Renal pelvis (tissue), 4 donors: ENCODE data around the gene CNN2. TPM values are rescaled to one million over a fixed set of nuclear protein-coding genes. Genes with fewer than 3 reads are reported as not detected.
"Not testable (repeated sequence)": the region's sequence is repeated elsewhere in the genome, so short reads cannot be mapped to it uniquely, and the experiment has no call there.

Experiments
- DNase-seq: peaks from one replicate; pipeline ENCODE4 v3.0.0-alpha.2; 2013
- polyA plus RNA-seq, 3 donors: library from polyadenylated mRNA; unstranded; fragments of 120-200 nt; gene quantifications; one replicate each; pipeline ENCODE4 v1.2.1, GENCODE V29; 2013; ENCODE audit not compliant: insufficient read length in 3 of 3

Gene CNN2
- polyA plus RNA-seq, 3 donors, result 171 to 183 (median 174) TPM

DNA sequence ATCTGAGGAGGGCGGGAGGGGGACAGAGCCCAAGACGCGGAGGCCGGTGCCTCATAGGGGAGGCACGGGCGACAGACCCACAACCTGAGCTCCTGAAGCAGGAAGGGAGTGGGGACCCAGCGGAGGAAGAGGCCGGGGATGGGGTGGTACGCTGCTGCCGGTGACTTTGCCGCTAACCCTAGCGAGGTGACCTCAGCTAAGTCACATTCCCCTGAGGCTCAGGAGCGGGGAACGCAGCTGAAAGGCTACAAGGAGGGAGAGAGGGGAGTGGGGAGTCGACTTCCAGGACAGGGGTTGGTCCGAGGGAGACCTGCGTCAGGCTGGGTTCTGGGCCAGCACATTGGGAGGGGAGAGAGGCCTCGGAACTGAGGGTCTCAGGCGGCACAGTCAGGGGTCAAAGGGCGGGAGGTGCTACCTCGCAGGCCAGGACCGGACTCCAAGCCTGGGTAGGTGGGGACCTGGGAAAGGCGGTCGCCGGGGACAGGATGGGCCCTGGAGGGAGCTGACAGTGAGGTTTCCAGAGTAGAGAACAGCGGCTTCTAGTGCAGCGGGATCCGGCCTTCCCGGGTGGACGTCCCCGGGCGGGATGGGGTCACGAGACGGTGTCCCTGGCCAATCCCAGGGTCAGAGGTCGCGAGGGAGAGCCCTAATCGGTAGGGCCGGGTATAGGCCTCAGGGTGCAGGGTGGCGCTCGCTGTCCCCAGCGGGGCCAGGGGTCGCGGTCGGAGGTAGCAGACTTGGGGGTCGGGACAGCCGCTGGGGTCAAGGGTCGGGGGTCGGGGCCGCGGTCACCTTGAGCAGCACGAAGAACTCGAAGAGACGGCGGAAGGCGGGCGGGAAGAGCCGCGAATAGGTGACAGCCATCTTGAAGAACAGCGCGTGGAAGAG is 6.2 kb upstream of the CNN2 start:
- no peak for DNase-seq

DNA sequence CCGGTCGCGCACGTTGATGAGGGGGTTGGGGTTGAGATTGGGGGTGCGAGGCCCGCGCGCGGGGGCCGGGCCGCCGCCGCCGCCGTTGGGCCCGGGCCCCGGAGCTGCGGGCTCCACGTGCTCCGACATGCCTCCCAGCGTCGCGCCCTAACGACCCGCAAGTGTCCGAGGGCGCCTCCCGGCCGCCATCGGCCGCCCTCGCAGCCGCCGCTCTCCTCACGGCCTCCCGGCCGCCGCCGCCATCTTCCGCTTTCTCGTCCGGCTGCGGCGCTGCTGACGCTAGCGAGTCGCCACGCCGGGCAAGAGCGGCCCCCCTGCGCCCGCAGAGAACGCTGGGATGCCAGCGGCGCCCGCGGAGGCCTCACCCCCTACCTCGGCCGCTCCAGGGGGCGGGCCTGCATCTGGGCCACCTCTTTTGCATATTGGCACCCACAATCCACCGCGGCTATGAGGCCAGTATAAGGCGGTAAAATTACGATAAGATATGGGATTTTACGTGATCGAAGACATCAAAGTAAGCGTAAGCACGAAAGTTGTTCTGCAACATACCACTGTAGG is 5.5 kb upstream of the CNN2 start, which contains the start of gene TMEM259:
Gene TMEM259, minus strand, starts transcription at position 256 of the 558 bp plus-strand sequence. Its CDS starts 127 bp downstream, at position 129.
- DNase-seq, result peak; percentile 97

DNA sequence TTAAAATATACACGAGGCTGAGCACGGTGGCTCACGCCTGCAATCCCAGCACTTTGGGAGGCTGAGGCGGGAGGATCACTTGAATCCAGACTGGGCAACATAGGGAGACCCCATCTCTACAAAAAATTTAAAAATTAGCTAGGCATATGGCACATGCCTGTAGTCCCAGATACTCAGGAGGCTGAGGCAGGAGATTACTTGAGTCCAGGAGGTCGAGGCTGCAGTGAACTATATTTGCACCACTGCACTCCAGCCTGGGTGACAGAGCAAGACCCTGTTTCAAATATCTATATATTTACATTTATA is 2.6 kb upstream of the CNN2 start:
- DNase-seq, result not testable (repeated sequence)

DNA sequence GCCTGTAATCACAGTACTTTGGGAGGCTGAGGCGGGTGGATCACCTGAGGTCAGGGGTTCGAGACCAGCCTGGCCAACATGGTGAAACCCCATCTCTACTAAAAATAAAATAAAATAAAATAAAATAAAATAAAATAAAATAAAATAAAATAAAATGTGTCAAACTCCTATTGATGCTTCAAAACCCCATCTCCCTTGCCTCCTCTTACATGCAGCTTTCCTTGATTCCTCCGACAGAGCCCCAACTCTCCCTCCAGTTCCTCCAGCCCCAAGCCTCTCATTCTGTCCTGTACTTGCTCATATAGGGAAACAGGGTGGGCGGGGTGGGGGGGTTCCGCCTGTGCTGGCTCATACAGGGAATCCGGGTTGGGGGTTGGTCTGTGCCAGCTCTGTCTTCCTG is 1.3 kb upstream of the CNN2 start:
- not testable (repeated sequence) for DNase-seq

DNA sequence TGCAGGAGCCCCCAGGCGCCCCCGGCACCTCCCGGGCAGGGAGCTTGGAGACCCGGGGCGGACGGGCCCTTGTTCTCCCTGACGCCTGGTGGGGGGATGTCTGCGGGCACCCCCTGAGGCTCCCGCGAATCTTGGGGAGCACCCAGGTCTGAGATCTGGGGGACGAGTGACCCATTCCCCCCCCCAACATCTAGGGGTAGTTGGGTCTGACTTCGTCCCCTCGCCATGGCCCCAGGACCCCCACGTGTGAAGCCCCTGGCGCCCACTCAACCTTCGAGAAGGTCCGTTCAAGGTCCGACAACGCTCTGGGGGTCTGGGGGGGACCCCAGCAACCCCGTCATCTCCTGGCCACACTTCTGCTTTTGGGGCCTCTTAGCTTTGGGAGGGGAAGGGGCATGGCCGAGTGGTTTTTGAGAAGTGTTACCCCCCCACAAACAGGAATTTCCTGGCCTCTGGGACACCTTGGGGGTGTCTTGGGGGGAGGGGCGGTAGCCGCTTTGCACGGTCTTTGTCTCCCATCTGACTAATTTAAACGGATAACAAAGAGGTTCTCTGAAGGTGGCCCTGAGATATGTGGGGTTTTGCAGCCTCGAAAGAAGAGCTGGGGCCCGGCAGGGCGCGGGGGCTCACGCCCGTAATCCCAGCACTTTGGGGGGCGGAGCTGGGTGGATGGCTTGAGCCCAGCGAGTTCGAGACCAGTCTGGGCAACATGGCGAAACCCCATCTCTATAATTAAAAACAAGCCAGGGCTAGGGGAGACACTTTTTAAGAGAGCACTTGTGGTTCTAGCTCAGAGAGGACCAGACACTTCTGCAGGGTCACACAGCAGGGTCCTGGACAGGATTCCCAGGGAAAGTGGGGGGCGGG is 608 bp downstream of the CNN2 start:
- no peak for DNase-seq

DNA sequence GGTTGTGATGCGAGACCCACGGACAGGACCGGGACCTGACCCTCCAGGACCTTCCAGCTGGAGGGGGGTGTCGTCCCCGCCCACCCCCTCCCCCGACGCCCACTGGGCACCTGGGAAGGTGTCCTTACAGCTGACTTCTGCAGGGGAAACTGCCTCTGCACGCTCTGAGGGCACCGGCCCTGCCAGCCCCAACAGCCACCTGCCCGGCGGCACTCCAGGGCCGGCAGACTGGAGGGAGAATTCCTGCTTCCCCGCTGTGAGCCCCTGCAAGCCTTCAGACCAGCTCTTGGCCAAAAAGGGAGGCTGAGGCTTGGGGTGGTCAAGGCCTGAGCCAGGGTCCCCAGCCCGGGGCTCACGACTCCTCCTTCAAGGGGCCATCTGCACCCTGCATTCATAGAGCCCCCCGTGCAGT is 1.2 kb downstream of the CNN2 start:
- DNase-seq, result no peak

DNA sequence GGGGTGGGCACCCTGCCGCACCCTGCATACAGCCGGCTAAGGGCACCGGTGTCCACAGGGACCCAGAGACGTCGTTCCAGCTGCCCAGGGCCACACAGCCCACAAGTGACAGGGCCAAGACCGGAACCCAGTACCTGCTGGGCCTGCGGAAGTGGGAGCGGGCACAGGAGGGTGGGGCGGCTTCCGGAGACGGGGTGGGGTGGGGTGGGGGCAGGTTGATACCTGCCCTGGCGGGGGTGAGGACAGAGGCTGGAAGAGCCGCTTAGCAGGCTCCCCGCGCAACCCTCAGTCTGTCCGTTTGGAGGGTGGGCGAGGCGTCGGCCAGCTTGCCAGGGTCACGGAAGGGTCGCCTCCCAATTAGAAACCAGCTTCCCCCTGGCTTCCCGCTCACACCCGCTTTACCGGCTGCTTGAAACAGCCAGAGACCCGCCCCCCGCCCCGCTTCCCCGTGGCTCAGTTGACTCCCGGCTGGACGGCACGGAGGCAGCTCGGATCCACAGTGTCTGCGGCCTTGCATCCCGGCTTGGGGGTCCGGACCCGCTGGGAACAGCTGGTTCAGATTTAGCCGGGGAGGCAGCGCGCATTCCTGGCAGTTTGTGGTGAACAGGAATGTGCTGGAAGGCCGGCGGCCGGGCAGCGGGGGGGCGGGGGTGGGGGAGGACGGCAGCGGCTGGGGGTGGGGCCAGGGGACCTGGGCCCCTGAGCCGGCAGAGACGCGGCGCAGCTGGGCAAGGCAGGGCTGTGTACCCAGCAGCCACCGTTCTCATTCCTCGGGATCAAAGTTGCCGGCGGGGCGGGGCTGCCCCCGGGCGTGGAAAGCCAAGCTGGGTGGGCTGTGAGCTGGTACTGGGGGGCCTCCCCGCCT is 1.9 kb downstream of the CNN2 start:
- peak; percentile 92 for DNase-seq

DNA sequence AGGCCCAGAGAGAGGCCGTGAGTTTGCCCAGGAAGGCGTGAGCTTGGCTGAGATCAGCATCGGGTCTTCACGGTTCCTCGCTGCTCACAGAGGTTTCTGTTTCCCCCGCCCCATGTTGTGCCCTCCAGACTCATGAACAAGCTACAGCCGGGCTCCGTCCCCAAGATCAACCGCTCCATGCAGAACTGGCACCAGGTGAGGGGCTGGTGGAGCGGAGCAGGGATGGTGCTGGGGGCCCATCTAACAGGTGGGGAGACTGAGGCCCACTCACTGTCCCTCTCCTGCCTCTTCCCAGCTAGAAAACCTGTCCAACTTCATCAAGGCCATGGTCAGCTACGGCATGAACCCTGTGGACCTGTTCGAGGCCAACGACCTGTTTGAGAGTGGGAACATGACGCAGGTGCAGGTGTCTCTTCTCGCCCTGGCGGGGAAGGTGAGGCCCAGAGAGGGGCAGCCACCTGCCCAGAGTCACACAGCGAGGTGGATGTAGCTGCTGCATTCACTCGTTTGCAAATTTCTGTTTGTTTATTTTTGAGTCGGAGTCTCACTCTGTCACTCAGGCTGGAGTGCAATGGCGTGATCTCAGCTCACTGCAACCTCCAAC is 6.0 kb downstream of the CNN2 start:
- DNase-seq, result no peak

DNA sequence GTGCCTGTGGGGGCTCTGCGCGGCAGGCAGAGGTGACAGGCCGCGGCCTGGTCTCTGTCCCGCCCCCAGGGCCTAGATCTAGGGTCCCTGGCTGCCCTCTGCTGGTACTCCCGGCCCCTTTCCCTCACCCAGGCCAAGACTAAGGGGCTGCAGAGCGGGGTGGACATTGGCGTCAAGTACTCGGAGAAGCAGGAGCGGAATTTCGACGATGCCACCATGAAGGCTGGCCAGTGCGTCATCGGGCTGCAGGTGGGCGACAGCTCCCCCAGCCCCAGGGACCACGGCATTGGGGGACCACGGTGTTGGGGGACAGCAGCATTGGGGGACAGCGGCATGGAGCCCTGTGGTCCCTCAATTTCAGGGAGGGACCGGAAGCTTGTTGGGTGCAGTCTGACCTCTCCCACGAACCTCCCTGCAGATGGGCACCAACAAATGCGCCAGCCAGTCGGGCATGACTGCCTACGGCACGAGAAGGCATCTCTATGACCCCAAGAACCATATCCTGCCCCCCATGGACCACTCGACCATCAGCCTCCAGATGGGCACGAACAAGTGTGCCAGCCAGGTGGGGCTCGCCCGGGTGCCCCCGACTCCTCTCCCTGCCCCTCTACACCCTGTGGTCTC is 9.7 kb downstream of the CNN2 start:
- DNase-seq, result no peak

DNA sequence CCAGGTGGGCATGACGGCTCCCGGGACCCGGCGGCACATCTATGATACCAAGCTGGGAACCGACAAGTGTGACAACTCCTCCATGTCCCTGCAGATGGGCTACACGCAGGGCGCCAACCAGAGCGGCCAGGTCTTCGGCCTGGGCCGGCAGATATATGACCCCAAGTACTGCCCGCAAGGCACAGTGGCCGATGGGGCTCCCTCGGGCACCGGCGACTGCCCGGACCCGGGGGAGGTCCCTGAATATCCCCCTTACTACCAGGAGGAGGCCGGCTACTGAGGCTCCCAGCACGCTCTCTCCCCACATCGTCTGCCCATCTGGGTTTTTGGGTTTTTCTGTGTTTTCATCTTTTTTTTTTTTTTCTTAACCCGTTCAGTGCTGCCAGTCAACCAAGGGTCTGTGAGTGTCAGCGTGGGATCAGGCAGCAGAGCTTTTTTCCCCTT is 11.2 kb downstream of the CNN2 start:
- no peak for DNase-seq

DNA sequence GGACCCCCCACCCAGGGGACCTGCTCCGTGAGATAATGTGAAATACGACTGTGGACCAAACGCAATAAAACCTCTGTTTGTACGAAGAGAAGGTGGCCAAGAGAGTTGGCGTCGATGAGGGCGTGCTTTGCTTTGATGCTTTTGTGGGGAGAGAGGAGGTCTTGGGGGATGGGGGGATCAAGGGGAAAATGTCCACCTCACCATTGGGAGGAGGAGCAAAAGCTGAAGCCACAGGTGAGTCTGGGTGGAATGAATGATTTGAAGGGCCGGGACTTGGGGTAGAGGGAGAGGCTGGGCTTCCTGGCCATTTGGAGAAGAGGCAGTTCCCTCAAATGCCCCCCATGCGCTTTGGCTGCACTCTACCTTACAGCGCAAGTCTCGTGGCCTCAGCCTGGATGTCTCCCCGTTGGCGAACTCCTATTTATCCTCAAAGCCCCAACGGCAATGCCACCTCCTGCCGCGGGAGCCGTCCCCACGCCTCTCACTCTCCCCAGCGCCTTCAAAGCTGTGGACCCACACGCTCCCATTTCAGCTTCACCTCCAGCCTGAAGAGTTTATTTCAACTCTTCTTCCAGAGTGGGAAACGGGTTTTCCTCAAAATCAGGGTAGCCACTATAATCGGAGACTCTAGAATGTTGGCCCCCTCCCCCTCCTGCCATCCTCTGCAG is 12.7 kb downstream of the CNN2 start:
- DNase-seq, result no peak

DNA sequence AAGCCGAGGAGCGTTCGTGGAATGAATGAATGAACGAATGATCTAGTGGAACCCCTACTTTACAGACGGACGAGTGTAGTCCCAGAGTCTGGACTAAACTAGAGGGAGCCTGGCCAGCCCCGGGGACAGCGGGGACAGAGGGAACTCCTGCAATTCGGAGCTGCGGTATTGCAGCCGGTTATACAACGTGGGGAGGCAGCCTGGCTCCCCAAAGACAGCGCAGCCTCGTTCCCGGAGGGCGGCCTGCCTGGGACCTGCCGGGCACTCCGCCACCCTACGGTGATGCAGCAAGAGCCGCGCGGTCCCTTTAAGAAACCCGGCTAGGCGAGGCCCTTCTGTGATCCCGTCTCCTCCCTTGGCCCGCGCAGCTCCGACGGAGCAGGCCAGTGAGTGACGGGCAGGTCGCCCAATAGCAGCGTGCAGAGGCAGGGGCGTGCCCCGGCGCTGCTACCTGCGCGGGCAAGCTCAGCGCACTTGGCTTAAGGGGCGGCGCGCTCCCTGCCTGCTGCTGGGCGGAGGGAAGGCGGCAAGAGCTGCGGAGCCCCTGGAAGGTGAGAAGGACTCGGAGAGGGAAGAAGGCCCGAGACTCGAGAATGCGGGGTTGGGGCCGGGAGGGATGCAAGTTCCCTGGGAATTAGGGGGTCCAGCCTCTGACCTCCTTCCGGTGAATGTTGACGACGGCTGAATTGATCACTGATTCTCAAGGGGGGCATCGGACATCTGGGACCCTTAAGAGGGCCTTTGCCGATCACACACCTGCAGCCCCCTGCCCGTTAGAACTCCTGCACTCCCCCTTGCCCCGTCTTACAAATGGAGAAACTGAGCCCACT is 13.5 kb downstream of the CNN2 start, which contains the start of gene ABCA7:
Gene ABCA7, plus strand, starts transcription at position 462 of the 830 bp plus-strand sequence. CDS start 1,255 bp downstream, outside the sequence.
- peak; percentile 96 for DNase-seq

DNA sequence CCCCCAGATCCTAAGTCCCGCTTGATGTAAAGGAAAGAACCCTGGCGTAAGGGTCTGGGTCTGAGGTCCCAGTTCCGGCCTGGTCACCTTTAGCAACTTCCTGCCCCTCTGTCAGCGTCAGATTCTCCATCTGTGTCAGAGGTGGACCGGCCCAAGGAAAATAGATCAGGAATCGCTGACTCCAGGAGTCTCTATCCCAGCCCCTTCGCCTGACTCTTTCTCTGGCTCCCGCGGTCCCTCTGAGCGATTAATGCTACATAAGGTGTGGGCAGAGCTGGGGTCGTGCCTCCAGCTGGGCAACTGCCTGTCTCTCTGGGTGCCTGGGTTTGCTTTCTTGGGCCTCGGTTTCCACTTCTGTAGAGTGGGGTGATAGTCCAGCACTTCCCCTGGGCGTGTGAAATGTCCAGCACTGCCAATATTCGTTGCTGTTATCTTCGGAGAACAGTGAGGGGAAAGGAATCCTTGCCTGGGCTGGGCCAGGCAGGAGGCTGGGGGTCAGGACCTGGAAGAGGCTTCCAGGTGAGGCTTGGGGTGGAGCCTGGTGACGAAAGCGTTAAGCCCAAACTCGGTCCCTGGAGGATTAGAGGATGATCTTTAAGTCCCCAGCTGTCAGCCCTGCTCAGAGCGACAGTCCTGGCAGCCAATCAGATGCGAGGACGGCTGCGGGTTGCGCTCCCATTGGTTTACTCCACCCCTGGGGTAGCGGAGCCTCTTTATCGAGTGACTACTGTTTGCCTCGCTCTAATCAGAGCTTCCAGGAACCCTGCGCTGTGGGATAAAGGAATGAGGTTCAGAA is 14.3 kb downstream of the CNN2 start:
- DNase-seq, result peak; percentile 86

DNA sequence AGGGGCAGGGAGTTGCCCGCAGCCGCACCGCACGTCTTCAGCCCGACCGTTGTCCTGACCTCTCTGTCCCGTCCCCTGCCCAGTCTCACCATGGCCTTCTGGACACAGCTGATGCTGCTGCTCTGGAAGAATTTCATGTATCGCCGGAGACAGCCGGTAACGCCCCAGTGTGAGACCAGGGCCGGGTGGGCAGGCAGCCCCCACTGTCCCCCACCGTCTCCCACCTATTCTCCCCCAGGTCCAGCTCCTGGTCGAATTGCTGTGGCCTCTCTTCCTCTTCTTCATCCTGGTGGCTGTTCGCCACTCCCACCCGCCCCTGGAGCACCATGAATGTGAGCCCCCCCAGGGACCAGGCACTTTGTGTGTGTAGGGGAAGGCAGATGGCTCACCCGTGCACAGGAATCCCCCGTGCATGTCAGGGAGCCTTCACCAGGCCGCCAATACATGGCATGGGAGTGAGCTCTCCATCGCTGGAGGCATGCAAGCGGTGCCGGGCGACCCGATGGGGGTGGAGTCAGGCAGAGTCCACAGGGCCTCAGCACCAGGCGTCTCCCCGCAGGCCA is 14.9 kb downstream of the CNN2 start:
- DNase-seq, result no peak

DNA sequence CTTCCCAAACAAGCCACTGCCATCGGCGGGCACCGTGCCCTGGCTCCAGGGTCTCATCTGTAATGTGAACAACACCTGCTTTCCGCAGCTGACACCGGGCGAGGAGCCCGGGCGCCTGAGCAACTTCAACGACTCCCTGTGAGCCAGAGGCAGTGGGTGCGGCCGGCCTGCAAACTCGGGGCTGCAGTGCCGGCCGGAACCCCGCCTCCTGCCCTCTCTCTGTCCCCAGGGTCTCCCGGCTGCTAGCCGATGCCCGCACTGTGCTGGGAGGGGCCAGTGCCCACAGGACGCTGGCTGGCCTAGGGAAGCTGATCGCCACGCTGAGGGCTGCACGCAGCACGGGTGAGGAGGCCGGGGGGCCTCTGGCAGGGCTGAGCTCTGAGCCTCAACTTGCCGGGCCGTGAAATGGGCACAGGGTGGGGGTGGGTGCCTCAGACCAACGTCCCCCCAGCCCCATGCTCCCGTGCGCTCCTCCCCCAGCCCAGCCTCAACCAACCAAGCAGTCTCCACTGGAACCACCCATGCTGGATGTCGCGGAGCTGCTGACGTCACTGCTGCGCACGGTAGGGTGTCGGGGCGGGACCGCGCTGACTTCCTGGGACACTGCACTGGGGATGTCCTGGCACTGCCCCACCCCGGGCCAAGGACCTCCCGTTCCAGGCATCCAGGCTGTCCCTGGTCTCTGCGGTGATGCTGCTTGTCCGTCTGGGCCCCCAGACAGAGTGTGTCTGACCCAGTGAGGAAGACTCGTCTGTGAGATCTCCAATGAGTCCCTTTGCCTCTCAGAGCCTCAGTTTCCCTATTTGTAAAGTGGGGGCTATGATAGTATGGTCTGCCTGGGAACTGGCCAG is 15.7 kb downstream of the CNN2 start:
- no peak for DNase-seq

DNA sequence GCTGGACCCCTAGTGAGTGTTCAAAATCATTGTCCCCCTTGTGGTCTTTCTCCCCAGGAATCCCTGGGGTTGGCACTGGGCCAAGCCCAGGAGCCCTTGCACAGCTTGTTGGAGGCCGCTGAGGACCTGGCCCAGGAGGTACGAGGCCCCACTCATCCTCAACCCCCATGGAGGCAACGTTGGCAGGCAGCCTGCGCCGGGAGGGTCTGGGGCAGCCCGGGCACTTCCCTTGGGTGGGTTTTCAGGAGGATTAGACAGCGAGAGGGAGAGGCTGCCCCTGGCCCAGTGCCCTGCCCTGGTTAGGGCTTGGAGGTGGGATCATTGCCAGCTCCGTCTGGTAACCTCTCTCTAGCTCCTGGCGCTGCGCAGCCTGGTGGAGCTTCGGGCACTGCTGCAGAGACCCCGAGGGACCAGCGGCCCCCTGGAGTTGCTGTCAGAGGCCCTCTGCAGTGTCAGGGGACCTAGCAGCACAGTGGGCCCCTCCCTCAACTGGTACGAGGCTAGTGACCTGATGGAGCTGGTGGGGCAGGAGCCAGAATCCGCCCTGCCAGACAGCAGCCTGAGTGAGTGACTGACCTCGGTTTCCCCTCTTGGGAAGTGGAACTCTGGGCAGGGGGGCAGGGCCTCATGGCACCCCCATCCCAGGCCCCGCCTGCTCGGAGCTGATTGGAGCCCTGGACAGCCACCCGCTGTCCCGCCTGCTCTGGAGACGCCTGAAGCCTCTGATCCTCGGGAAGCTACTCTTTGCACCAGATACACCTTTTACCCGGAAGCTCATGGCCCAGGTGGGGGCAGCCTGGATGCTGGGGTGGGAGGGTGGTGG is 16.5 kb downstream of the CNN2 start:
- no peak for DNase-seq
